ENCODE data around the gene ITGA11. TPM values are rescaled to one million over a fixed set of nuclear protein-coding genes. Genes with fewer than 3 reads are reported as not detected.

The ITGA11 gene
- total RNA-seq, 4 donors from 2014 or later = 0.48 to 10.6 (median 2.6) TPM

DNA sequence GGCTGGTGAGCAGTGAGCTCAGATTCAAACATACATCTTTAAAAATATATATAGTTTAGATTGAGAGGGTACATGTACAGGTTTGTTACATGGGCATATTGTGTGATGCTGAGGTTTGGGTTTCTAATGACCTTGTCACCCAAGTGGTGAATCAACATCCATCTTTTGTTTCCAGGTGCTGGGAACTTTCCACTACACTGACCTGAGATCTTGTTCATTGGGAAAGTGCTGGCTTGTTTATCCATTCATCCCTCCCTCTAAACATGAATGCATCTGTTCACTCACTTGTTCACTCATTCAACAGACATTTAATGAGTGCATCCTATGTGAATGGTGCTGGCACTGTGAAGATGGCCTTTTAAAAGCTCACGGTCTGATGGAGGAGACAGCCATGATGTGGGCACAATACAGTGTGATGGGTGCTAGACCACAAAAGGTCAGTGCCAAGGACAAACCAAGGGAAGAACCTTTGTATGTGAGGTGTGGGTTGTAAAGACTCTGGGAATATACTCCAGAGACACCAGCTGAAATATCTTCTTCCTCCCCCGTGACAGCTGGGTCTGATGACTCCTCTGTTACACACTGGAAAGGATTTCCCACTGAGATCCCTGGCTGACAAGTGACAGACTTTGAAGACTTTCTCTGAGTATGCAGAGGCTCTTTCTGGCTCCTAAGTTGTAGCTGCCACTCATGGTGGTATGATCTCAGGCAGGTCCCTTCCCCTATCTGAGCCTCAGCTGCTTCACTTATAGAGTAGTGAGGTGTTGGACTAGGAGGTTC lies 16.2 kb upstream of the ITGA11 start:
- TF ChIP-seq, protein P1, sequence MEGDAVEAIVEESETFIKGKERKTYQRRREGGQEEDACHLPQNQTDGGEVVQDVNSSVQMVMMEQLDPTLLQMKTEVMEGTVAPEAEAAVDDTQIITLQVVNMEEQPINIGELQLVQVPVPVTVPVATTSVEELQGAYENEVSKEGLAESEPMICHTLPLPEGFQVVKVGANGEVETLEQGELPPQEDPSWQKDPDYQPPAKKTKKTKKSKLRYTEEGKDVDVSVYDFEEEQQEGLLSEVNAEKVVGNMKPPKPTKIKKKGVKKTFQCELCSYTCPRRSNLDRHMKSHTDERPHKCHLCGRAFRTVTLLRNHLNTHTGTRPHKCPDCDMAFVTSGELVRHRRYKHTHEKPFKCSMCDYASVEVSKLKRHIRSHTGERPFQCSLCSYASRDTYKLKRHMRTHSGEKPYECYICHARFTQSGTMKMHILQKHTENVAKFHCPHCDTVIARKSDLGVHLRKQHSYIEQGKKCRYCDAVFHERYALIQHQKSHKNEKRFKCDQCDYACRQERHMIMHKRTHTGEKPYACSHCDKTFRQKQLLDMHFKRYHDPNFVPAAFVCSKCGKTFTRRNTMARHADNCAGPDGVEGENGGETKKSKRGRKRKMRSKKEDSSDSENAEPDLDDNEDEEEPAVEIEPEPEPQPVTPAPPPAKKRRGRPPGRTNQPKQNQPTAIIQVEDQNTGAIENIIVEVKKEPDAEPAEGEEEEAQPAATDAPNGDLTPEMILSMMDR (IDR thresholded peaks at IDR 0.05) = no peak

DNA sequence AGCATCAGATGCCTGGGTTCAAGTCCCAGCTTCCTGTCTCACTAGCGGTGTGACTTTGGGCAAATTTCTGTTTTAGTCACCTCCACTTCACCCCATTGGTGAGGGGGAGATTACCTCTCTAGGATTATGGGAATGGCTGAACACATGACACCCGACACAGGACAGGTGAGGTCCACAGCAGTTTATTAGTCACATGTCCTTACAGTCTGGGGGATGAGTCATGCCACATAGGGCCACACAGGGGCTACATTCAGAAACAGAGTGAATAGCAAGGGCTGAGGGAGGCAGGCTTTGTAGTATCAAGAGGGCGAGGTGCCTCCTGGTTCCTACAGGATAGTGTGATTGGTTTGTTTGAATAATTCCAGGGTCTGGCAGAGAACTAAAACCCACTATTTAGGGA lies 15.2 kb upstream of the ITGA11 start:
- ATAC-seq (ENCODE audit: low FRiP score) = no peak
- no peak for DNase-seq (ENCODE audit: low spot score)
- TF ChIP-seq, protein P1 (IDR thresholded peaks at IDR 0.05) = no peak

More for the DNA sequence above, 16.2 kb upstream of the ITGA11 start:
- no peak for DNase-seq (ENCODE audit: low spot score)
- ATAC-seq (ENCODE audit: low FRiP score) = no peak

DNA sequence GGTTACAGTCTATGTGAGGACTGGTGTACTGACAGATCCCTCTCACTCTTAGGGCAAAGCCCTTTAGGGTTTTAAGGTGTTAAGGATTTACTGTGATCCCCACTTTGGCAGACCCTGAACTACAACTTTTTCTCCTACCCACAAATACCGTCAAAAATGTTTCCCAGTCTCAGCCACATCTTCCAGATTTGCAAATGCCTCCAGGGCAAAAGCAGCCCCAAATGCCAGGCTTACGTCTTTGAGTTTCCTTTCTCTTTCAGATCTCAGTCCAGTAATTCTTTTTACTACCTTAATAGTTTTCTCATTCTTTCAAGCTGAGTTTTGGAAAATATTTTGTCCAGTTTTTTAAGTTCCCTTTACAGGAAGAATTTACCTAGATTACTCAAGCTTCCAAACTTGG lies 13.4 kb upstream of the ITGA11 start:
- ATAC-seq (ENCODE audit: low FRiP score) (no peak), DNase-seq (ENCODE audit: low spot score) (no peak)
- TF ChIP-seq, protein P1 (IDR thresholded peaks at IDR 0.05) = no peak

DNA sequence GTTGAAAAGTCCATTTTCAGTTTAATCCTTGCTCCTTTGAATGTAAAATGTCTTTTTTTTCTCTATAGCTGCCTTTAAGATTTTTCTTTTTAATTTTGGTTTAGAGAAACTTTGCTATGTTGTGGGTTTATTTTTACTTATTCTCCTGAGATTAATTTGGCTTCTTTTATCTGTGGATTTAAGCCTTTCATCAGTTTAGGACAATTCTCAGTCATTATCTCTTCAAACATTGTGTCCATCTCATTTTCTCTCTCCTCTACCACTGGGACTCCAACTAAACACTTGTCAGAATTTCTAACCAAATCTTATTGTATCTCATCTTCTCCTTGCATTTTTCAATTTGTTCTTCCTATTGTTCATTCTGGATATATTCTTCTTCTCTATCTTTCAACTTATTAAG lies 12.4 kb upstream of the ITGA11 start:
- TF ChIP-seq, protein P1 (IDR thresholded peaks at IDR 0.05) = no peak
- ATAC-seq (ENCODE audit: low FRiP score) (no peak), DNase-seq (ENCODE audit: low spot score) (no peak)

DNA sequence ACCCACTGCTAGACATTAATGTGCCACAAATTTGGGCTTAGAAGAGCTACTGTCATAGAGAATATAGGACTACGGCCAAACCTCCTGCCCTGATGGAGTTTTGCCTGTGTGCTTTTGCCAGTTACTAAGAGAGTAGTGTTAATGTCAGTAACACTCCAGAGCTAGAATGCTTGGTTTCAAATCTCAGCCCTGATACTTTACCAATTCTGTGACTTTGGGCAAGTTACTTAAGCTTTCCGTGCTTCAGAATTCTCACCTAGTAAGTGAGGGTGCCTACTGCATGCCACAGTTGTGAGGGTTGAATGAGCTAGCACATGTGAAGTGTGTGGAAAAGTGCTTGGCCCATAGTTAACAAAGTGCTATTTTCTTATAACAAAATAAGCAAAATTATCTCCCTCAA lies 10.9 kb upstream of the ITGA11 start:
- ATAC-seq (ENCODE audit: low FRiP score) (no peak), DNase-seq (ENCODE audit: low spot score) (no peak)
- TF ChIP-seq, protein P1 (IDR thresholded peaks at IDR 0.05) = no peak

DNA sequence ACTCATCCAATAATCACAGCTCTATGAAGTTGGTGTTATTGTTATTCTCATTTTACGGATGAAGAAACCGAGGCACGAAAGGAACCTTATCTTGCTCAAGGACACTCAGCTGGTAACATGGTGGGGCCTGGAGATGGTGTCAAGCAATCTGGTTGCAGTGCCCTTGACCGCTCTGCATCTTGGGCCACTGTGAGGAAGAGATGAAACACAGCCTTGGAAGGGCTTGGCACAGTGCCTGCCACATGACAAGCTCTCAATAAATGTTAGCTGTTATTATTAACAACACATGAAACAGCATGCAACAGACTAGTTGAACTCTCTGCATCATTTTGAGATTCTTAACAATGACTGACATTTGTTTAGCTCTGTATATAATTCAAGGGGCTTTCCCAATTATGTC lies 10.1 kb upstream of the ITGA11 start:
- TF ChIP-seq, protein P1 (IDR thresholded peaks at IDR 0.05) = no peak
- DNase-seq (ENCODE audit: low spot score) = no peak
- no peak for ATAC-seq (ENCODE audit: low FRiP score)

Measured in omental fat pad (tissue), 4 donors.